ENCODE measurements around the gene ALDH7A1.

ALDH7A1 gene

GRCh38 chr5:126631920-126632319 is 36.9 kb upstream of the ALDH7A1 start:
- H2AFZ ChIP-seq (ENCODE audit: low read depth, low read length, severe bottlenecking) = no peak overlapping the region
- H3K9me3 ChIP-seq (ENCODE audit: insufficient read depth, low read length) = no peaks in the 10 kb centered on the region
- TF ChIP-seq, protein P1, sequence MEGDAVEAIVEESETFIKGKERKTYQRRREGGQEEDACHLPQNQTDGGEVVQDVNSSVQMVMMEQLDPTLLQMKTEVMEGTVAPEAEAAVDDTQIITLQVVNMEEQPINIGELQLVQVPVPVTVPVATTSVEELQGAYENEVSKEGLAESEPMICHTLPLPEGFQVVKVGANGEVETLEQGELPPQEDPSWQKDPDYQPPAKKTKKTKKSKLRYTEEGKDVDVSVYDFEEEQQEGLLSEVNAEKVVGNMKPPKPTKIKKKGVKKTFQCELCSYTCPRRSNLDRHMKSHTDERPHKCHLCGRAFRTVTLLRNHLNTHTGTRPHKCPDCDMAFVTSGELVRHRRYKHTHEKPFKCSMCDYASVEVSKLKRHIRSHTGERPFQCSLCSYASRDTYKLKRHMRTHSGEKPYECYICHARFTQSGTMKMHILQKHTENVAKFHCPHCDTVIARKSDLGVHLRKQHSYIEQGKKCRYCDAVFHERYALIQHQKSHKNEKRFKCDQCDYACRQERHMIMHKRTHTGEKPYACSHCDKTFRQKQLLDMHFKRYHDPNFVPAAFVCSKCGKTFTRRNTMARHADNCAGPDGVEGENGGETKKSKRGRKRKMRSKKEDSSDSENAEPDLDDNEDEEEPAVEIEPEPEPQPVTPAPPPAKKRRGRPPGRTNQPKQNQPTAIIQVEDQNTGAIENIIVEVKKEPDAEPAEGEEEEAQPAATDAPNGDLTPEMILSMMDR (IDR thresholded peaks at IDR 0.05; ENCODE audit: insufficient read depth, low read length, poor library complexity, severe bottlenecking) = no peak
- TF ChIP-seq EZH2phosphoT487 (conservative IDR thresholded peaks at IDR 0.05; ENCODE audit: low read length) = no peak
- H3F3A ChIP-seq (ENCODE audit: insufficient read depth) = peaks cover 2% of the 10 kb centered on the region; the same call in 1 of the 2 replicates
- no peak overlapping the region for H3K9ac ChIP-seq (ENCODE audit: low read length)
- H3K4me2 ChIP-seq (ENCODE audit: low read depth, low read length, poor library complexity, severe bottlenecking) = no peak overlapping the region
- no peak overlapping the region for H3K4me3 ChIP-seq (ENCODE audit: insufficient read depth, low read length, poor library complexity, severe bottlenecking)
- H3K27me3 ChIP-seq (ENCODE audit: low read length) = no peaks in the 10 kb centered on the region
- H3K79me2 ChIP-seq (ENCODE audit: insufficient read depth, low read length) = no peaks in the 10 kb centered on the region
- H3K36me3 ChIP-seq (ENCODE audit: low read length) = no peaks in the 10 kb centered on the region; the same call in 1 of the 2 replicates
- no peak overlapping the region for H3K27ac ChIP-seq (ENCODE audit: low read depth, low read length)
- no peaks in the 10 kb centered on the region for H4K20me1 ChIP-seq (ENCODE audit: low read depth, low read length)
- H3K9me2 ChIP-seq (replicated peaks; ENCODE audit: insufficient read depth, low read length) = no peaks in the 10 kb centered on the region

DNA sequence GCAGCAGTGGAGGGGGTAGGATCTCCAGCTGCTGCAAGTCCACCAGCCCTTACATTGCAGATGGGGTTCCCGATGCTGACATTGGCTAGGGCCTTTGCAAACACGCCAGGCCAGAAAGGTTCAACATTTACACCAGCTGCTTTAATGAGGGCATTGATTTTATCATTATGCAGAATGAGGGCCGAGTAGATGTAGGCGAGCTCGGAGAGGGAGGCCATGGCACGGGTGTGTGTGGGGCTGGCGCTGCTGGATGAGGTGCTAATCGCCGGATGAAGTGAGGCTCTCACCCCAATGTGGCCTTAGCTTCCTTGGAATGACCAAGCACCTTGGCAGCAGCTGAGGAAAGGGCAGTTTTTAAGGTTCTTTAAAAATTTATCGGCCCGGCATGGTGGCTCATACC is 33.1 kb upstream of the ALDH7A1 start:
- TF ChIP-seq EZH2phosphoT487 (conservative IDR thresholded peaks at IDR 0.05; ENCODE audit: low read length) = no peak
- TF ChIP-seq, protein P1 (IDR thresholded peaks at IDR 0.05; ENCODE audit: insufficient read depth, low read length, poor library complexity, severe bottlenecking) = no peak
- H3K9me2 ChIP-seq (replicated peaks; ENCODE audit: insufficient read depth, low read length) = no peaks in the 10 kb centered on the region
- no peaks in the 10 kb centered on the region for H3K9me3 ChIP-seq (ENCODE audit: insufficient read depth, low read length)
- H3K27ac ChIP-seq (ENCODE audit: low read depth, low read length) = no peak overlapping the region
- H3K4me2 ChIP-seq (ENCODE audit: low read depth, low read length, poor library complexity, severe bottlenecking) = no peak overlapping the region
- no peaks in the 10 kb centered on the region for H3K79me2 ChIP-seq (ENCODE audit: insufficient read depth, low read length)
- no peaks in the 10 kb centered on the region for H4K20me1 ChIP-seq (ENCODE audit: low read depth, low read length)
- H3F3A ChIP-seq (ENCODE audit: insufficient read depth) = peaks cover 3% of the 10 kb centered on the region; the same call in 1 of the 2 replicates
- H3K4me3 ChIP-seq (ENCODE audit: insufficient read depth, low read length, poor library complexity, severe bottlenecking) = no peak overlapping the region
- H3K9ac ChIP-seq (ENCODE audit: low read length) = no peak overlapping the region
- peaks cover 10% of the 10 kb centered on the region; the same call in 1 of the 2 replicates for H3K36me3 ChIP-seq (ENCODE audit: low read length)
- no peak overlapping the region for H2AFZ ChIP-seq (ENCODE audit: low read depth, low read length, severe bottlenecking)
- H3K27me3 ChIP-seq (ENCODE audit: low read length) = no peaks in the 10 kb centered on the region

GRCh38 chr5:126624534-126624933 is 29.5 kb upstream of the ALDH7A1 start:
- Histone ChIP-seq H3K79me2 (ENCODE audit: insufficient read depth, low read length) (peaks cover 11% of the 10 kb centered on the region; the same call in 1 of the 2 replicates), H3K27me3 (ENCODE audit: low read length) (no peaks in the 10 kb centered on the region), H3K4me2 (ENCODE audit: low read depth, low read length, poor library complexity, severe bottlenecking) (no peak overlapping the region), H3K9me3 (ENCODE audit: insufficient read depth, low read length) (no peaks in the 10 kb centered on the region), H3K4me3 (ENCODE audit: insufficient read depth, low read length, poor library complexity, severe bottlenecking) (no peak overlapping the region), H3K27ac (ENCODE audit: low read depth, low read length) (no peak overlapping the region), H3K9me2 (replicated peaks; ENCODE audit: insufficient read depth, low read length) (no peaks in the 10 kb centered on the region), H4K20me1 (ENCODE audit: low read depth, low read length) (no peaks in the 10 kb centered on the region), H3K9ac (ENCODE audit: low read length) (no peak overlapping the region), H3K36me3 (ENCODE audit: low read length) (peaks cover 24% of the 10 kb centered on the region; the same call in 1 of the 2 replicates), H3F3A (ENCODE audit: insufficient read depth) (peaks cover 3% of the 10 kb centered on the region; the same call in 1 of the 2 replicates), H2AFZ (ENCODE audit: low read depth, low read length, severe bottlenecking) (no peak overlapping the region)
- TF ChIP-seq EZH2phosphoT487 (conservative IDR thresholded peaks at IDR 0.05; ENCODE audit: low read length) = no peak
- TF ChIP-seq, protein P1 (IDR thresholded peaks at IDR 0.05; ENCODE audit: insufficient read depth, low read length, poor library complexity, severe bottlenecking) = no peak
